ENCODE measurements around the gene SYCP2L. TPM values are rescaled to one million over a fixed set of nuclear protein-coding genes. Genes with fewer than 3 reads are reported as not detected.
"Not testable (repeated sequence)": the region's sequence is repeated elsewhere in the genome, so short reads cannot be mapped to it uniquely, and the experiment has no call there.

The SYCP2L gene
- total and polyA plus RNA-seq, 2 donors from 2014 or later, result 1.0 to 1.5 TPM

- no peak for FAIRE-seq
- H3K36me3 ChIP-seq (ENCODE audit: control insufficient read depth in 2 of 3, insufficient read depth in 3 of 3, low read length in 3 of 3), result no peaks in the 10 kb centered on the region
- H3K9me3 ChIP-seq (ENCODE audit: control insufficient read depth in 2 of 3, insufficient read depth in 1 of 3, low read length in 3 of 3), result no peaks in the 10 kb centered on the region
- peaks cover 40% of the 10 kb centered on the region for H3K27me3 ChIP-seq (ENCODE audit: control insufficient read depth, insufficient read depth, low read length)
- no peak for DNase-seq
- no peak for TF ChIP-seq CTCF (IDR thresholded peaks at IDR 0.05; ENCODE audit: borderline replicate concordance, extremely low read depth, insufficient read depth)
- intact Hi-C loops (cut with DNase I), result no loop called here
- no peak overlapping the region for H3K4me3 ChIP-seq (ENCODE audit: low read length in 3 of 3)
- H3K27ac ChIP-seq (ENCODE audit: low read depth in 2 of 2, low read length in 2 of 2), result no peak overlapping the region
- no peak overlapping the region for H3K9ac ChIP-seq (ENCODE audit: low read length in 3 of 3)
- H3K4me1 ChIP-seq (ENCODE audit: control insufficient read depth in 2 of 3, insufficient read depth in 2 of 3, low read depth in 1 of 3, low read length in 3 of 3), result peaks cover 0 to 2% (median 0%) of the 10 kb centered on the region in 3 donors
Measured at GRCh38 chr6:10880366-10880765, 6.5 kb upstream of the SYCP2L start.

GRCh38 chr6:10882253-10882630, 4.6 kb upstream of the SYCP2L start:
- peaks cover 55% of the 10 kb centered on the region for H3K27me3 ChIP-seq (ENCODE audit: control insufficient read depth, insufficient read depth, low read length)
- DNase-seq; H3K4me1 ChIP-seq (ENCODE audit: control insufficient read depth in 2 of 3, insufficient read depth in 2 of 3, low read depth in 1 of 3, low read length in 3 of 3); H3K27ac ChIP-seq (ENCODE audit: low read depth in 2 of 2, low read length in 2 of 2); H3K36me3 ChIP-seq (ENCODE audit: control insufficient read depth in 2 of 3, insufficient read depth in 3 of 3, low read length in 3 of 3); FAIRE-seq; H3K9me3 ChIP-seq (ENCODE audit: control insufficient read depth in 2 of 3, insufficient read depth in 1 of 3, low read length in 3 of 3); intact Hi-C loops (cut with DNase I); H3K4me3 ChIP-seq (ENCODE audit: low read length in 3 of 3); H3K9ac ChIP-seq (ENCODE audit: low read length in 3 of 3): not testable (repeated sequence)

GRCh38 chr6:10882657-10883171, 4.1 kb upstream of the SYCP2L start:
- peak in 4 of 5 donors; percentile 34 to 55 (median 44) for DNase-seq
- Histone ChIP-seq H3K9me3 (ENCODE audit: control insufficient read depth in 2 of 3, insufficient read depth in 1 of 3, low read length in 3 of 3) (no peaks in the 10 kb centered on the region), H3K27me3 (ENCODE audit: control insufficient read depth, insufficient read depth, low read length) (peaks cover 60% of the 10 kb centered on the region), H3K4me1 (ENCODE audit: control insufficient read depth in 2 of 3, insufficient read depth in 2 of 3, low read depth in 1 of 3, low read length in 3 of 3) (peaks cover 0 to 2% (median 0%) of the 10 kb centered on the region in 3 donors), H3K36me3 (ENCODE audit: control insufficient read depth in 2 of 3, insufficient read depth in 3 of 3, low read length in 3 of 3) (no peaks in the 10 kb centered on the region), H3K4me3 (ENCODE audit: low read length in 3 of 3) (no peak overlapping the region), H3K9ac (ENCODE audit: low read length in 3 of 3) (no peak overlapping the region), H3K27ac (ENCODE audit: low read depth in 2 of 2, low read length in 2 of 2) (no peak overlapping the region)
- TF ChIP-seq CTCF (IDR thresholded peaks at IDR 0.05; ENCODE audit: borderline replicate concordance, extremely low read depth, insufficient read depth), result no peak
- no peak for FAIRE-seq
- intact Hi-C loops (cut with DNase I), result no loop called here

GRCh38 chr6:10883312-10884244, 3.3 kb upstream of the SYCP2L start:
- peaks cover 61% of the 10 kb centered on the region for H3K27me3 ChIP-seq (ENCODE audit: control insufficient read depth, insufficient read depth, low read length)
- FAIRE-seq, result no peak
- no peak overlapping the region for H3K27ac ChIP-seq (ENCODE audit: low read depth in 2 of 2, low read length in 2 of 2)
- H3K4me1 ChIP-seq (ENCODE audit: control insufficient read depth in 2 of 3, insufficient read depth in 2 of 3, low read depth in 1 of 3, low read length in 3 of 3), result peaks cover 0 to 2% (median 0%) of the 10 kb centered on the region in 3 donors
- H3K9me3 ChIP-seq (ENCODE audit: control insufficient read depth in 2 of 3, insufficient read depth in 1 of 3, low read length in 3 of 3), result no peaks in the 10 kb centered on the region
- intact Hi-C loops (cut with DNase I), result no loop called here
- no peak for TF ChIP-seq CTCF (IDR thresholded peaks at IDR 0.05; ENCODE audit: borderline replicate concordance, extremely low read depth, insufficient read depth)
- no peaks in the 10 kb centered on the region for H3K36me3 ChIP-seq (ENCODE audit: control insufficient read depth in 2 of 3, insufficient read depth in 3 of 3, low read length in 3 of 3)
- DNase-seq, result peak in 4 of 5 donors; percentile 19 to 40 (median 37)
- H3K4me3 ChIP-seq (ENCODE audit: low read length in 3 of 3), result no peak overlapping the region
- H3K9ac ChIP-seq (ENCODE audit: low read length in 3 of 3), result no peak overlapping the region
